ENCODE data around the gene LRRC42. TPM values are rescaled to one million over a fixed set of nuclear protein-coding genes. Genes with fewer than 3 reads are reported as not detected.

The LRRC42 gene, protein sequence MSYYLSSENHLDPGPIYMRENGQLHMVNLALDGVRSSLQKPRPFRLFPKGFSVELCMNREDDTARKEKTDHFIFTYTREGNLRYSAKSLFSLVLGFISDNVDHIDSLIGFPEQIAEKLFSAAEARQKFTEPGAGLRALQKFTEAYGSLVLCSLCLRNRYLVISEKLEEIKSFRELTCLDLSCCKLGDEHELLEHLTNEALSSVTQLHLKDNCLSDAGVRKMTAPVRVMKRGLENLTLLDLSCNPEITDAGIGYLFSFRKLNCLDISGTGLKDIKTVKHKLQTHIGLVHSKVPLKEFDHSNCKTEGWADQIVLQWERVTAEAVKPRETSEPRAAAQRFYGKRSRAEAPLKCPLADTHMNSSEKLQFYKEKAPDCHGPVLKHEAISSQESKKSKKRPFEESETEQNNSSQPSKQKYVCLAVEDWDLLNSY
- 27.1 and 27.4 TPM in 2 replicates for total RNA-seq

DNA sequence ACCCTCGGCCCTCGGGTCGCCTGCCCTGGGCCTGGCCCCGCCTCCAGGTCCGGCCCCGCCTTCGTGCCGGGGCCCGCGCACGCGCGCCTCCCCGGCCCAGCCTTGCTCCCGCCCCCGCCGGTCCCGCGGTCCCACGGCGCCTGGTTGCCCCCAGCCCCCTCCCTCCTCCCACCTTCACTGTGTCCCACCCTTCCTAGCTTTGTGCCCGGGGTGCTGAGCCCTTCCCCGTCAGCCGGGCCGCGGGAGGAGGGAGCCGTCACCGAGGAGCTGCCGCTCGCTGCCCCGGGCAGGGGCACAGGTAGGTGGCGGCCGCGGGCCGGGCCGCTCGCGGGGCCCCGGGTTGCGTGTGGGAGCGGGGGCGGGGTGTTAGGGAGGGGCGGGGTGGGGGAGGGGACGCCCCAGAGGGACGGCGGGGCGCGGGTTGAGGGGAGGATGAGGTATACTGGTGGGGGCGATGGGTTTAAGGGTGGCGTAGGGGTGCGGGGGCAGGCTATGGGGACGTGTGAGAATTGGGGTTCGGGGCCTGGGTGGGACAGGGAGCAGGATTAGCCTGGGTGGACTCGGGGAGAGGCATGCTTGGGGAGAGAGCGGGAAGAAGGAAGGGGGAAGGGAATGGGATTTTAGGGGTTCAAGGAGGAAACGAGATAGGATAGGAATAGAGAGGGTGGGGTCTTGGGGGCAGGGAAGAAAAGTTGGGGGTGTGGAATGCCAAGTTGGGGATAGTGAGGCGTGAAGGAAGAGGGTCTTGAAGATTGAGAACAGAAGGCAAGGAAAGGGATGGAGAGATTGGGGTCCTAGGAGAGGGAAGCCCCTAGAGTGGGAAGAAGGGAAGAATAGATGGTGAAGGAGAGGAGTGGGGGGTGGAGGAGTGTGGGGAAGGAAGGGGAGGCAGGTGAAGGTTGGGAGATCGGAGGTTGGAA is at the start of gene LRRC42:
Gene LRRC42 (plus strand): TSS at position 99 of the 920 bp plus-strand sequence. CDS start 5,650 bp downstream, outside the sequence.

GRCh38 chr1:53945433-53946251 is 508 bp upstream of the LRRC42 start, which contains the start of gene IFT25:
TSS of gene IFT25 (minus strand) at chr1:53945699. CDS start at chr1:53940082, 5,617 bp downstream.

Other genes starting within 250 kb of the LRRC42 start
- gene GLIS1, start 207.2 kb upstream of the LRRC42 start, total RNA-seq, result not detected in 2 replicates
- 19.6 and 31.0 TPM in 2 replicates for gene NDC1, start 108.1 kb upstream of the LRRC42 start, total RNA-seq
- 14.4 and 14.7 TPM in 2 replicates for gene YIPF1, start 56.6 kb upstream of the LRRC42 start, total RNA-seq
- not detected in 2 replicates for gene DIO1, start 52.2 kb upstream of the LRRC42 start, total RNA-seq
- gene IFT25, start 651 bp upstream of the LRRC42 start, total RNA-seq, result 17.3 and 18.7 TPM in 2 replicates
- not detected in 2 replicates for gene LDLRAD1, start 71.8 kb downstream of the LRRC42 start, total RNA-seq
- gene TMEM59, start 106.9 kb downstream of the LRRC42 start, total RNA-seq, result 178 and 179 TPM in 2 replicates
- 2.8 and 2.9 TPM in 2 replicates for gene TCEANC2, start 107.3 kb downstream of the LRRC42 start, total RNA-seq
- gene CDCP2, start 206.7 kb downstream of the LRRC42 start, total RNA-seq, result not detected in 2 replicates

Measured in vein endothelial cell (primary cell).